WI38 (cell line): ENCODE results near the gene CSAD.
"Not testable (repeated sequence)": the region's sequence is repeated elsewhere in the genome, so short reads cannot be mapped to it uniquely, and the experiment has no call there.

Experiments
- H3K4me3 ChIP-seq: 2 replicates; pipeline ENCODE4 v1.5.1; 2011; ENCODE audit warnings: low read depth, mild to moderate bottlenecking, control low read depth, low read length
- TF ChIP-seq, protein P1 (sequence below): IDR thresholded peaks from 2 replicates; pipeline ENCODE4 v1.5.1; 2012; ENCODE audit warnings: low read depth, mild to moderate bottlenecking, control low read depth, low read length

The CSAD gene

DNA sequence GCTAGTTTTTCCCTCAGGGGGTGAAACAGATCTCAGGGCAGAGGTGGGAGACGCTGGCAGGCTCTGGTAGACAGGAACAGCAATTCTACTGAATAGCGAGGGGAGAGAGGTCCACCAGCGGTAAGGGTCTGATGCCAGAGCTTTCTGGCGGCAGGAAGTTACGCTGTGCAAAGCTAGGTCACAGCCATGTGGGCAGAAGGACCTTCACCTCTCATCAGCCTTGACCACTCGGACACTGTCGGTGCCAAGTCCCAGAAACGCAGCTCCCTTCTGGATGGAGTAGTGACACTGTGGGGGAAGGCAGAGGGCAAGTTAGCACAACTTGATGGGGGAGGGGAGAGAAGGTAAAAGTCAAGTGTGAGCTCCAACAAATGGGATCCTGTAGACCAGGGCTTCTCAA lies 10.5 kb downstream of the CSAD start:
- TF ChIP-seq, protein P1, sequence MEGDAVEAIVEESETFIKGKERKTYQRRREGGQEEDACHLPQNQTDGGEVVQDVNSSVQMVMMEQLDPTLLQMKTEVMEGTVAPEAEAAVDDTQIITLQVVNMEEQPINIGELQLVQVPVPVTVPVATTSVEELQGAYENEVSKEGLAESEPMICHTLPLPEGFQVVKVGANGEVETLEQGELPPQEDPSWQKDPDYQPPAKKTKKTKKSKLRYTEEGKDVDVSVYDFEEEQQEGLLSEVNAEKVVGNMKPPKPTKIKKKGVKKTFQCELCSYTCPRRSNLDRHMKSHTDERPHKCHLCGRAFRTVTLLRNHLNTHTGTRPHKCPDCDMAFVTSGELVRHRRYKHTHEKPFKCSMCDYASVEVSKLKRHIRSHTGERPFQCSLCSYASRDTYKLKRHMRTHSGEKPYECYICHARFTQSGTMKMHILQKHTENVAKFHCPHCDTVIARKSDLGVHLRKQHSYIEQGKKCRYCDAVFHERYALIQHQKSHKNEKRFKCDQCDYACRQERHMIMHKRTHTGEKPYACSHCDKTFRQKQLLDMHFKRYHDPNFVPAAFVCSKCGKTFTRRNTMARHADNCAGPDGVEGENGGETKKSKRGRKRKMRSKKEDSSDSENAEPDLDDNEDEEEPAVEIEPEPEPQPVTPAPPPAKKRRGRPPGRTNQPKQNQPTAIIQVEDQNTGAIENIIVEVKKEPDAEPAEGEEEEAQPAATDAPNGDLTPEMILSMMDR: no peak
- H3K4me3 ChIP-seq: no peak overlapping the region

DNA sequence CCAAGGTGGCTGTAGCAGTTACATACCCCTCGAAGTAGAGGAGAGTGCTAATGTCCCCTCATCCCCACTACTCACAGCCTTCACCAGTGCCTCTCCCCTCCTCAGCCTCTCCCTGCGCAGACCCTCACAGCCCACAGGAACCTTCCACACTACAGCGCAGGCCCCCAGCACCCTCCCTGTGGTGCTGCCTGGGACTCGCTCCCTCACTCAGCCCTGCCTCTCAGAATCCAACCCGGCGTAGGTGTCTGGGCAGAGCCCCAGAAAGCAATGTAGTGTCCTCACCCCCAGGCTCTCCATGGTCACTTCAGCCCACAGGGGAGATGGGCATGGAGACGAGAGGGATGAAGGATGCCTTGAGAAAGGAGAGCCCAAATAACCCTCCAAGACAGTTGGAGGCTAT lies 11.1 kb downstream of the CSAD start:
- TF ChIP-seq, protein P1: no peak
- H3K4me3 ChIP-seq: no peak overlapping the region

DNA sequence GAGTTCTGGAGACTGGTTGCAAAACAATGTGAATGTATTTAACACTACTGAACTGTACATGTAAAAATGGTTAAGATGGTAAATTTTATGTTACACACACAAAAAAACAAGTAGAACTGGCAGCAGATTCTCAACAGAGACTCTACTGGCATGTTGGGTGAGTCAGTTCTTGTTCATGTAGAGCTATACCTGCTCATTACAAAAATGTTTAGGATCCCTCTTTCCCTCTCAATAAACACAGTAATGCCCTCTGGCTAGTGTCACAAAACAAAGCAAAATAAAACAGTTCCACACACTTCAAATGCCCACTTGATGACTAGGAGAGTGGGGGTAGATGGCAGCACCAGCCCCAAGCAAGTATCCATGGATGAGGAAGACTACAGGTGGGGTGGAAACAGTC lies 13.9 kb downstream of the CSAD start:
- TF ChIP-seq, protein P1: no peak
- H3K4me3 ChIP-seq: no peak overlapping the region

DNA sequence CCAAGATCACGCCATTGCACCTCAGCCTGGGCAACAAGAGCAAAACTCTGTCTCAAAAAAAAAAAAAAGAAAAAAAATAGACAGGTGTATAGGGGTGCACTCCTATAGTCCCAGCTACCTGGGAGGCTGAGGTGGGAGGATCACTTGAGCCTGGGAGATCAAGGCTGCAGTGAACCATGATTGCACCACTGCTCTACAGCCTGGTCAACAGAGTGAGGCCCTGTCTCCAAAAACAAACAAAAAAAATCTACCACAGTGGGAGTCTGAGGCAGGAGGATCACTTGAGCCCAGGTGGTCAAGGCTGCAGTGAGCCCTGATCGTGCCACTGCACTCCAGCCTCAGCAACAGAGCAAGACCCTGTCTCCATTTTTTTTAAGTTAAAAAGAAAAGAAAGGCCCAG lies 17.7 kb downstream of the CSAD start:
- H3K4me3 ChIP-seq: not testable (repeated sequence)

DNA sequence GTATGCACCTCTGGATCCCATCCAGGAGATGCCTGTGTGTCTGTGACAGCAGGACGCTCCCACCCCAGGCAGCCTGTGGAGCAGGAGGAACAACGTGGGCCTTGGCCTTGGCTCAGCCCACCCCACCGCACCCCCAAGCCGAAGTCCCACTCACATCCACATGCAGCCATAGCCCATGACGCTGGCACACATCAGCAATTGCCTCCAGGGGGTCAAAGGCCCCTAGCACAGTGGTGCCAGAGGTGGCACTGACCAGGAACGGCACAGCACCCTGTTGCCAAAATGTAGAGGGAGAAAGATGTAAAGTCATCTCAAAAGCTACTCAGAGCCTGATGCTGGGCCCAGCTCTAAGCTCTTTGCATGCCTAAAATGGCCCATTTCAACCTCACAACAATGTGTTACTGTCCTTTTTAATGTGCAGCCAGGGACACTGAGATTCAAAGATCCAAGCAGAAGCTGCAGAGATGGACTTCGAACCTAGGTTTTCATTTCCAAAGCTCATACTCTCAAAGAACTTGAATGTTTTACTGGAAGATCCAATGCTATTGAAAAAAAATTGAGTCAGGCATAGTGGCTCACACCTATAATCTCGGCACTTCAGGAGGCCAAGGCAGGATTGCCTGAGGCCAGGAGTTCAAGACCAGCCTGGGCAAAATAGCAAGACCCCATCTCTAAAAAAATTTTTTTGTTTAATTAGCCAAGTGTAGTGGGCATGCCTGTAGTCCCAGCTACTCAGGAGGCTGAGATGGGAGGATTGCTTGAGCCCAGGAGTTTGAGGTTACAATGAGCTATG lies 19.4 kb downstream of the CSAD start:
- H3K4me3 ChIP-seq: no peak overlapping the region
- TF ChIP-seq, protein P1: no peak

DNA sequence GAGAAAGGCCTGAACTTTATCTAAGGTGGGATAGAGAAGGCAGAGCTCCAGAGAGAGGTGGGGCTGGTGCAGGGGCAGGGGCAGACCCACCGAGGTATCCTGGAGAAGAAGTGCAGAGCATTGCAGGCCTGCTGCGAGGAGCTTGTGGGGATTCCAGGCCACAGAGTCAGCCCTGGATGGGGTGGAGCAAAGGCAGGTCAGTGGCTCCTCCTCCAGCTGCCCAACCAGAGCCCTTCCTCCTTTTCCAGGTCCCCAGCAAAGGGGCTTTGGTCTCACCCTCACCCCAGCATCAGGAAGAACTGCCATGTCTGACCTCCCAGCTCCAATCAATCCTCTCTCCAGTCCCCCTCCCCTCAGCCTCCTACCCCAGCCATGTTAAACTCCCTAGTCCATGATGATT lies 20.1 kb downstream of the CSAD start:
- TF ChIP-seq, protein P1: no peak
- H3K4me3 ChIP-seq: no peak overlapping the region

- H3K4me3 ChIP-seq: no peak overlapping the region
Observed at GRCh38 chr12:53160000-53160399, 20.7 kb downstream of the CSAD start.

More at GRCh38 chr12:53160000-53160399, 20.7 kb downstream of the CSAD start:
- TF ChIP-seq, protein P1: no peak
